Right renal pelvis (tissue), 4 donors: Measurements from ENCODE around the gene ANKRD40. TPM values are rescaled to one million over a fixed set of nuclear protein-coding genes. Genes with fewer than 3 reads are reported as not detected.
"Not testable (repeated sequence)": the region's sequence is repeated elsewhere in the genome, so short reads cannot be mapped to it uniquely, and the experiment has no call there.

Source experiments
- DNase-seq, 4 donors: peaks; one replicate each; pipeline ENCODE4 v3.0.0-alpha.2; 2013; ENCODE audit warnings: low read depth in 4 of 4, low spot score in 3 of 4, missing footprints in 1 of 4
- polyA plus RNA-seq, 4 donors: library from polyadenylated mRNA; unstranded; fragments of 120-200 nt; gene quantifications; one replicate each; pipeline ENCODE4 v1.2.1, GENCODE V29; 2013; ENCODE audit not compliant: insufficient read length in 4 of 4

ANKRD40 gene
- polyA plus RNA-seq, 4 donors, result 41.0 to 51.6 (median 49.3) TPM

DNA sequence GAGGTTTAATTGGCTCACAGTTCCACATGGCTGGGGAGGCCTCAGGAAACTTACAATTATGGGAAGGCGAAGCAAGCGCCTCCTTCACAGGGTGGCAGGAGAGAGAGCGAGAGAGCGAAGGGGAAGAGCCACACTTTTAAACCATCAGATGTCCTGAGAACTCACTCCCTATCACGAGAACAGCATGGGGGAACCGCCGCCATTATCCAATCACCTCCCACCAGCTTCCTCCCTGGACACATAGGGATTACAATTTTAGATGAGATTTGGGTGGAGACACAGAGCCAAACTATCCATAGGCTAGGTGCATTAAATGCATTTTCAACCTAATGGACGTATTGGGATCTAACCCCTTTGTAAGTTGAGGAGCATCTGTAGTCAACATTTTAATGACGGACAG, 4.9 kb upstream of the ANKRD40 start:
- no peak for DNase-seq

DNA sequence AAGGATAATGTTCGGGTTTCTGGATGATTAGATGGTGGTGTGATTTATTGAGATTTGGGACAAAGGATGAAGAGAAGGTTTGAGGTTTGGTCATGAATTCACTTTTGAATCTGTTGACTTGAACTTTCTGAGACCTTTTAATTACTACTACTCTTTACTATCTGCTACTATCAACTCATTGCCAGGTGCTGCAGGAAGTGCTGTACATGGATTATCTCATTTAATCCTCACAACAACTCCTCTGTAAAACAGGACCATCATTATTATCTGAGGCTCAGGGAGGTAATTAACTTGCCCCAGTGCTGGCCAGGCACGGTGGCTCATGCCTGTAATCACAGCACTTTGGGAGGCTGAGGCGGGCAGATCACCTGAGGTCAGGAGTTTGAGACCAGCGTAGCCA, 2.9 kb upstream of the ANKRD40 start:
- no peak for DNase-seq

DNA sequence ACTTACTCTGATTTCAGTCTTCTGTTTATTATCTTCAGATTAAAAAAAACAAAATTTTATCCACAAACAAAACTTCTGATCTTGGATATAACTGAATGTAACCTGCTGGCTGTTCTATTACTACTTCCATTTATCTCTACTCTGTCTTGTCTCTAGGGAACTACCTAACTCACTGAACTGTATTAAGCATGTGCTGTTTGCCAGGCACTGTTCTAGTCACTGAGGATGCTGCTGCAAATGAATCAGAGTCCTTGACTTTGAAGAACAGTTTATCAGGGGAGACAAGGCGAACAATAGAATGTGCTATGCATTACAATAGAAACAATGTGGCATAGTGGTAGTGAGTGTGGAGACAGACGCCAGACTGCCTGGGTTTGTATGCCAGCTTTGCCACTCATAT, 2.3 kb upstream of the ANKRD40 start:
- DNase-seq, result no peak

DNA sequence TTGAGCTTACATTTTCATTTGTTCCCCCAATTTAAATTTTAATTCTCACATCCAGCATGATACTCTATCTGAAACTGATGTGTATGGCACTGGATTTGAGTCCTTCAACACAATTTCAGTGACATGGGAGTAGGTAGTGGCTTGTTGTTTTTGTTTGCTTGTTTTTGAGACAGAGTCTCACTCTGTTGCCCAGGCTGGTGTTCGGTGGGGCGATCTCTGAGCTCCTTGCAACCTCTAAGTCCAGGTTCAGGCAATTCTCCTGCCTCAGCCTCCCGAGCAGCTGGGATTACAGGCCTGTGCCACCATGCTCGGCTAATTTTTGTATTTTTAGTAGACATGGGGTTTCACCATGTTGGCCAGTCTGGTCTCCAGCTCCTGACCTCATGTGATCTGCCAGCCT, 1.3 kb upstream of the ANKRD40 start:
- not testable (repeated sequence) for DNase-seq

DNA sequence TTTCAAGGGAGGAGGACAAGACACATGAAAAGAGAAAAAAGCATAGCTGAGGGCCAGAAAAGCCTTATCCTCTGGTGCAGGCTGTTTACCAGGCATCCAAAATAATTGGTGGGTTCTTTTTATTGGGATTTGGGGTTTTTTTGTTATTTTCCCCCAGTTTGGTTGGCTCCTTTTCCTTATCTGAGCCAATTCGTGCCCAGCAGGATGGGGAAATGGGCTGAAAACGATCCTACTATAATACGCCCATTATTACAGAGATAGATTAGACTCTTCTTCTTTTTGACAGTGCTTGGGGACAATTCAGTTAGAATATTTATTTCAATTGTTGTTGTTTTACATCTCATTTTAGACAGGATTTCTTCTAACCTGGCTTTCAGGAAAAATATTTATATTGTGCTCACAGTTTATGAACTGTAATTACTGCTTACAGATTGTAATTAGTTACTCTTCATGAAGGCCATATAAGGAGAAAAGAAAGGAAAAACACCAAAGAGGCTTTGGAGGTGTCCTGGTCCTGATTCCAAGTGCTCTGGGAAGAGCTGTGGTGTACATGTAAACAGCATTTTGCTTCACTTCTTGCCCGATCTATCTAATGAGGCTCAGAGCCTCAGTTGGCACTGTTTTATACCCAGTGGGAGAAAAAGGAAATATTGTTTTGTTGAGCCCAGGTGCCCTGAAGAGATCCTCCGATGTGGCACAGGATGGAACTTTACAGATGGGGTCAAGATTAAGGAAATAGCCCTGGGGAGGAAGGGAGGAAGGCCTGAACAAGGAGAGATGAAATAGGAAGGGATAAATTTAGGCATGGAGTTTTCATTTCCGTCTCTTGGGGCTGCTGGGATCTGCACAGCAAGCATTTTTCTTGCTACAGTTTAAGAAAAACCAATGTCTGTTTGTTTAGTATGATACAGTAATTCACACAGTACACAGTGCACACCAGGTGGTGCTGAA, 611 bp upstream of the ANKRD40 start:
- DNase-seq, result no peak

DNA sequence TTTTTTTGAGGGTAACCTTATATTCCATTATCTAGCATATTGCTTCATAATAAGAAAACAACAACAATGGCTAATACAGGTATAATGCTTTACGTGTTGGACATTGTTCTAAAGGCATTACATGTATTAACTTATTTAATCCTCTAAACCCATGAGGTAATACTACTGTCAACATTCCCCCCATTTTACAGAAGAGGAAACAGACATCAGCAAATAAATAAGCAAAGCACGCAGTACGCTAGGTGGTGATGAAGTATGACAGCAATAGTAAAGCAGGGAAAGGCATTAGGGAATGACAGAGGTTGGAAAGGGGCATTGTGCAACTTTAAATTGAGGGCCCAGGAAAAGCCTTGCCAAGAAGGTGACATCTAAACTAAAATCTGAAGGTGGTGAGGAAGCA, 4.6 kb downstream of the ANKRD40 start:
- no peak for DNase-seq

DNA sequence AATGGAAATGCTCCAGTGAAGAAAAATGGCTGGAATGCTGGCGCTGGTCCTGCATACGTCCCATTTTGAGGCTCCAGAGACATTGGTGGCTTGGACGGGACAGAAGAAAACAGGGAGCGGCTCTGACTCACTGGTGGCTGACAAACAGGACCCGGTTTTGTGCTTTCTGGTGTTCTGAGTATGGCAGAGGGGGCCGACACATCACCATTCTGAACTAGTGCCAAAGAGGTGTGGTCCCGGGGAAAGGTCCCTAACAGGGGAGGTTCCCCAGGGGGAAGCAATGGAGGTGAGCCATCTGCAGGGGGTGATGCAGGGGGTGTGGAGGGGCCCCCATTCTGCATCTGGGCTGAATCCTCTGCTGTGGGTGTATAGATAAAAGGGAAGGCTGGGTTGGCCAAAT, 8.3 kb downstream of the ANKRD40 start:
- no peak for DNase-seq

DNA sequence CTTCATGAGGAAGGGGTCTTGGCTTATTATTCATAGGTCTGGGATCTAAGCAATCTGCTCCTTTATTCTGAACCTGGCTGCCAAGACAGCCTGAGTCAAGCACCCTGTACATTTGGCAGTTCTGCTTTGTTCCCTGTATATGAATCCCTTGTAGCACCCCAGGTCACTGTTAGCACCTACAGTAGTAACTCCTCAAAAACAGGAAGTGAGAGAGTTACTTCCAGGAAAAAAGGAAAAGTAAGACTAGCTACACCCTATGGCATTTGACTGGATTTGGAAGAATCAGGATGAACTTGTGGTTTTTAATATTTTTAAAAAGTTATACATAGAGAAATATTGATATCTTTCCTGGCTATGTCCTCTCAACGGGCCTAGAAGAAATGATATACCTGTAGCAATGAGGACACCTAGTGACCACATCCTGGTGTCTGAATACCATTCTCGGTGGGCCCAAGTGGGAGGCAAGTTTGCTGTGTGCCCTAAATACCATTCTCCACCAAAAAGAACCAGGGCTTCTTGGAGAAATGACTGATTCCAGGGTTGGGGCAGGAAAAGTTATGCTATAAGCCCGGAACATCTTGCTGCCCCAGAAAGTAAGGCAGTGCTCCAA, 9.9 kb downstream of the ANKRD40 start:
- DNase-seq, result no peak

DNA sequence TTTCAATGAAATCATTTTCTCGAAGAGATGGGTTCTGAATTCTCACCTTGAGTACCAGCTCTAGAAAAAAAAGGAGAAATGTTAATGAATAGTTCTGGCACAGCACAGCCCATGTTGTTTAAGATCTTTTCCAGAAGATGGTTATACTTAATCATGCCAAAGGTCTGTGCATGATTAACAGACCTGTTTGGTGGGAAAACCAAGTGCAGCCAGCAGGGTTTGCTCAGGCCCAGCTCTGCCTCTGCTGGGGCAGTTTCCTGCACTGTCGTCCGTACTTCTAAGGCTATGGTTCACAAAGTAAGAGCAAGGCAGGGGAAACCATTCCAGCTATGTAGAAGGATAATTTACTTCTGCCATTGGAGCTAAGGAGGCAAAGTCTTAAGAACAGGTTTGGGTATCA, 10.7 kb downstream of the ANKRD40 start:
- no peak for DNase-seq

DNA sequence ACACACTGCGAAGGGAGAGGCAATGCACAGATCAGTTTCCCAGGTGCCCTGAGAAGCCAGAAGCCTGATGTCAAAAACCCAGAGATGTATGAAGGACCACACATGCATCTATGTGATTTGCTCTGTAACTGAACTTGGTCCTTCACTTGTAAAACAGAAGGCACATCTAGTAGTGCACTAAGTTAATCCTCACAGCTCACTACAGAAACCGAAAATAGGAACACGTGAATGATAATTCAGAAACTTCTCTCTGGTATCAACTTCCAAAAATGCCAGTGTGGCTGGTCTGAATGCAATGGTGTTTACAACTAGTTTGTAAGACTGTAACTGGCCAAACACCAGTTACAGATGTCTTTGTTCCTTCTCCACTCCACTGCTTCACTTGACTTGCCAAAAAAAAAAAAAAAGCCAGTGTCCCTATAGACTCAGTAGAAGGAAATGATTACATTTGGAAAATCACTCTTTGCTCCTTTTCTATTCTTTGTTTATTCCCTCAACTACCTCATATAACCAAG, 11.3 kb downstream of the ANKRD40 start:
- DNase-seq, result no peak

DNA sequence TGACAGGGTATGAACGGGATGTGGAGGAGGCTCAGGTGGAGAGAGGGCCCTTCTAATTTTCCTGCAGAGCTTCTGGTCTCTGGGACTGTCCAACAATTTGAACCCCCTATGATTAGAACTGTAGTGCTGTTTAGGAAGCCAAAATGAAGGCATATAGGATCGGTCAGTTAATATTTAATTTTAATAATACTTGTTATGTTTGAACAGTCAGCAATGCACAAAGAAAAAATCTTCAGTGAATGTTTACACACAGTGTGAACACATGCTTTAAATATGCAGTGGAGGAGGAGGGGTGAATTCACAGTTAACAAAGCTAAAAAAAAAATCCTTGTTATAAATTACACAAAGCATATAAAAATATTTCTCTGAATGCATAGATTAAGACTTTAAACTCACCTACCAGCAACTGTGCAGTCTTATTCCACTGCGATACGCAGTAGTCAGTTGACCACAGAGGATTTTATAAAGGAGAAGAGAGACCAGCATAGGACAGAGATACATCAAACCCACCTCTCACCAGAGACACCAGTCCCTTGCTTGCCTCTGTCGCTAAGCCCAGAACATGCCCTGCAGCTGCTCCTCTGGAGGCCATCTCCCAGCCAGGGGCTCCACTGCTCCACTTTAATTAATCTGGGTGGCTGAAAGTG, 14.6 kb downstream of the ANKRD40 start:
- DNase-seq, result no peak

DNA sequence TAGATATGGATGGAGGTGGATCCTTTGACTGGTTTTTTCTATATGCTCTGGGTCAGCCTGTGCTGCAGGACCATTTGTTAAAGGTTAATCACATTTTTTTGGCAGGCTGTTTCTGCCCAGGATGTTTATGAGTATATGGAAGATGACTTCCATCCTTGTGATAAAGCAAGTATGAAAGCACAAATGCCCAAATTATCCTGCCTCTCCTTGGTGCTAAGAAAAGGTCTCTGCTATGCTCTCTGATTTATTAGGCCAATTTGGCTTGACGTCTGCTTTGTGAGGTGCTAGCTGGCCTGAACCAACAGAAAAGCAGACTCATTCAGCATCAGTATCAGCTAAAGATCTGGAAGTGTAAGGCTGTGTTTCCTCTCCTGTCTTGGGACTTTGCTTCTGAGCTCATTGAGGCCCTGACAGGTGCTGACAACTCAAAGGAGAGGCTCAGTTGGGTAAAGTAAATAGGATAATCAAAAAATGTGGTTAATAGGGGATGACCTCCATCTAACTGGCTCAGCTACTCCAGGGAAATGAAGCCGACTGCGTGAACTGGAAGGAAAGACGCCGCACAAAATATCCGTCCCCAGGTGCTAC, 15.2 kb downstream of the ANKRD40 start:
- no peak for DNase-seq

DNA sequence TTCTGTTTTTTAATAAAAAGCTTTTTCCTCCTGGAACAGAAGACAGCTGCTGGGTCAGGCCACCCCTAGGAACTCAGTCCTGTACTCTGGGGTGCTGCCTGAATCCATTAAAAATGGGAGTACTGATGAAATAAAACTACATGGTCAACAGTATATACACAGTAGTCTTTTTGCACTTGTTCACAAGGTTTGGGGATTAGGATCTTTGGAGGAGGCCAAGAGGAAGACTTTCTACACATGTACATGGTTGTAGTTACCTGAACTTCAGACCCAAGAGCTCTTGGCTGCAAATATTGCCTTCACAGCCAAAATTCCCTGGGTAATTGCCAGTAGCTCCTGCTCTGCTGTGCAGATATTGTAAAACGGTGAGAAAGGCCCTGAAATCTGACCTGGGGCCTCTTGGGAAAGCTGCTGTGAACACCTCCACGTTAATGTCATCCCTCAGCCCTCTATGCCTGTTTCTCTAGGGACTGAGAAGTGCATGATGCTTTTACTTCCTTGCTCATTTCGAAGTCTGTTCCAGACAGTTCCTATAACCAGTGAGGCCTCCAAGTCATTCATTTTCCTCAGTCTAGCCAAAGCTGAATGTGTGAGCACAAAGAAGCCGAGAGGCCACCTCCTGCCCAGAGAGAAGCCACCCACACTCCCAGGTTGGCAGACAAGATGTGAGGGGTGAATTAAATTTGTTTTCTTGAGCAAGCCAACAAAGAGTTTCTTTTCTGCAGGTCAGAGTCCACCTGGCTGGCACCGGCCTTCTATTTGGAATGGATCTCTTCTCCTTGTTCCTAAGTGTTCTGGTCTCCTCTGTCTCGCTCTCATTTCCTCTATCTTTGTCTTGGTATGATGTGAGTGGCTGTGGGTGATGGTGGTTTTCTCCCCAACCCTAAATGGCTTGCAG, 15.9 kb downstream of the ANKRD40 start:
- DNase-seq, result no peak

DNA sequence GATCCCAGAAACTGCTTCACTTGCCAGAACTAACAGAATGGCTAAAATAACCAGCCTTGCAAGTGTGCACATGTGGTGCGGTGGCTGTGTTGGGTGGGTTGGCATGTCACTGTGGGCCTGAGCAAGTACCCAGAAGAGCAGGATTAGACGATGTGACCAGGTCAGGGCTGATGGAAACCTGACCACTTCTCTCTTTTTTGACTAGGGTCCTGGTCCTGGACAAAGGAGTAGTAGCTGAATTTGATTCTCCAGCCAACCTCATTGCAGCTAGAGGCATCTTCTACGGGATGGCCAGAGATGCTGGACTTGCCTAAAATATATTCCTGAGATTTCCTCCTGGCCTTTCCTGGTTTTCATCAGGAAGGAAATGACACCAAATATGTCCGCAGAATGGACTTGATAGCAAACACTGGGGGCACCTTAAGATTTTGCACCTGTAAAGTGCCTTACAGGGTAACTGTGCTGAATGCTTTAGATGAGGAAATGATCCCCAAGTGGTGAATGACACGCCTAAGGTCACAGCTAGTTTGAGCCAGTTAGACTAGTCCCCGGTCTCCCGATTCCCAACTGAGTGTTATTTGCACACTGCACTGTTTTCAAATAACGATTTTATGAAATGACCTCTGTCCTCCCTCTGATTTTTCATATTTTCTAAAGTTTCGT, 16.7 kb downstream of the ANKRD40 start:
- no peak for DNase-seq

DNA sequence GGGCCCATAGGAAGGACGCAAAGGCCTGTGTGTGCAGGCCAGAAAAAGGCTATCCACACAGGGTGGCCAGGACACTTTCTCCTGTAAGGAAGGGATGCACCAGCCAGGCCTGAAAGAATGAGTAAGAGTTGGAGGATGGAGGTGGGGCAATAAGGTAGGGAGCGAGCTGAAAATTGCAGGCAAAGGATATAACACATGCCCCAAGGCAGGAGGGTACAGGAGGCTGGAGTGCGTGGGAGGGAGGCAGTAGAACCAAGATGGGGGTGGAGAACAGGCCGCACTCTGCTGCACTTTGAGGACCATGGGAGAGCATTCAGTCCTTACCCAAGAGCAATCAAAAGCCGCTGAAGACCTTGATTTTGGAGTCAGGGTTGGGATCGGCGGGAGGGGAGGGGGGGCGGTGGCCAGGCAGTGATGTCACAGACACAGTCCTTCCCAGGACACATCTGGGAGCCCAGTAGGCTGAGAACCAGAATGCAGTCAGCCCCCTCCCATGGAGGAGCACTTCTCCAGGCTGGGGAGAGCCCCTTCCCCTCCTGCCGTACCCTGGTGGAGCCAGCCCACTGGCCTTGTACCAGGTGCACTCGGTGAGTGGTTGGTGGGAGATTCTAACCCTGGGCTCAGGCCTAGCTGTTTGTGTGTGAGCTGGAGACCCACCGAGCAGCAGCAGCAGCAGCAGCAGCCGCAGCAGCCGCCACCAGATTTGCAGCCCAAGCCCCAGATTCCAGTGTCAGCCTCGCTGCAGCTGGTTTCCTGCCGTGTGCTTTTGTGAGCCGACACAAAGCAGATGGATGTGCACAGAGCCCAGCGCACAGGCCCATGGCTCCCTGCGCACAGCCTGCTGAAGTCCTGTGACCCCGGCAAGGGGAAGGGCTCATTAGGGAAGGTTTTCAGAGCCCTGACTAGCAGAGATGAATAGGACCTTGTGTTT, 17.5 kb downstream of the ANKRD40 start:
- no peak for DNase-seq

DNA sequence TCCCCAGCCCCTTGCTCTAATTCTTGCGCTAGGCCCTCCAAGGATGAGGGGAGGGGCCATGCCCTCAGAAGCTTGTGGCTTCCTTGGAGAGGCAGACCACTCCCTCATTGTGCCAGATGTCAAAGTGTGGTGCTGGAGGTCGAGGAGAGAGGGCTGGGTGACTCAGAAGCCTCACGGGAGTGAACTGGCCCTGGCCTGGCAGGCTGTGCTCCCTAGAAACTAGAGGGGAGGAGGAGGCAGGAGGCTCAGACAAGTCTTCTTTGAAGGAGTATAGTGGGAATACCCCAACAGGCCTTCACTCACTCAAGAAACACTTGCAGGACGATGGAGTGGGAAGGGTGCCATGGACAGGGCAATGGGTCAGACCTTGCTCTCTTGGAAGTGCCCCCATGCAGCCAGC, 18.5 kb downstream of the ANKRD40 start:
- DNase-seq, result no peak

DNA sequence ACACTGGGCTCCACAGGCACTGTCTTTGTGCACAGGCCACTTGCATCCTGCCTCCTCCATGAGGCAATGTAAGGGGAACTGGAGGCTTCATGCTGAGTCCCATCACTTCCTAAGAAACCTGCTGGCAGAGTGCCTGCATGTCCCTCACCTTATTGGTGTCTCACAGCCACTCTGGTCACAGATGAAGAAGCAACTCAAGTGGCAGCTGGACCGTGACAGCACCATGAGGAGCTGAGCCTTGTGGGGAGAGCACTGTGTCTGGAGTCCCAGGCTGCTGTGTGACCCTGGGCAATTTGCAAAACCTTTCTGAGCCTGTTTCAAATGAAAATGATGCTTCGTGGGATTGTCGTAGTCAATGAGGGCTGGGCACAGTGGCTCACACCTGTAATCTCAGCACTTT, 19.5 kb downstream of the ANKRD40 start:
- no peak for DNase-seq
